GM23338 (cell line): ENCODE data around the gene RABL6. TPM values are rescaled to one million over a fixed set of nuclear protein-coding genes. Genes with fewer than 3 reads are reported as not detected.

ENCODE experiments used
- ATAC-seq: fragments of 200-7000 bp; cut with Tn5 transposase; 3 replicates; pipeline ENCODE4 v1.9.1; 2020
- DNase-seq: peaks from one replicate; pipeline ENCODE4 v3.0.0-alpha.2; 2015; ENCODE audit warnings: low spot score
- H2AFZ ChIP-seq: fragments of 200-600 bp; sonication (generic); 2 replicates; pipeline ENCODE4 v1.8.0; 2016; ENCODE audit warnings: antibody characterized with exemption, mild to moderate bottlenecking, moderate library complexity
- H3F3A ChIP-seq: fragments of 200-600 bp; sonication (generic); replicated peaks from 2 replicates; pipeline ENCODE4 v1.8.0; 2017; ENCODE audit warnings: antibody characterized with exemption, mixed run types, low read depth
- H3K27ac ChIP-seq: fragments of 200-600 bp; sonication (generic); 2 replicates; pipeline ENCODE4 v1.6.1; 2016; ENCODE audit warnings: low read depth
- H3K27me3 ChIP-seq: fragments of 200-600 bp; sonication (generic); 2 replicates; pipeline ENCODE4 v1.8.0; 2016; ENCODE audit warnings: mild to moderate bottlenecking, mixed run types, moderate library complexity; ENCODE audit not compliant: insufficient read depth
- H3K36me3 ChIP-seq: fragments of 200-600 bp; sonication (generic); 2 replicates; pipeline ENCODE4 v1.8.0; 2016; ENCODE audit warnings: mild to moderate bottlenecking; ENCODE audit not compliant: insufficient read depth
- H3K4me1 ChIP-seq: fragments of 200-600 bp; sonication (generic); 2 replicates; pipeline ENCODE4 v1.8.0; 2016; ENCODE audit warnings: mild to moderate bottlenecking, moderate library complexity; ENCODE audit not compliant: insufficient read depth
- H3K4me2 ChIP-seq: fragments of 200-600 bp; sonication (generic); 2 replicates; pipeline ENCODE4 v1.7.1; 2017; ENCODE audit warnings: mixed run types
- H3K4me3 ChIP-seq: fragments of 200-600 bp; sonication (generic); 2 replicates; pipeline ENCODE4 v1.6.1; 2016; ENCODE audit warnings: mixed run types
- H3K79me2 ChIP-seq: fragments of 200-600 bp; sonication (generic); replicated peaks from 2 replicates; pipeline ENCODE4 v1.8.0; 2017; ENCODE audit warnings: mild to moderate bottlenecking; ENCODE audit not compliant: insufficient read depth
- H3K9me2 ChIP-seq: fragments of 200-600 bp; sonication (generic); 2 replicates; pipeline ENCODE4 v1.8.0; 2017; ENCODE audit not compliant: insufficient read depth
- H4K20me1 ChIP-seq: fragments of 200-600 bp; sonication (generic); replicated peaks from 2 replicates; pipeline ENCODE4 v1.8.0; 2017; ENCODE audit warnings: mild to moderate bottlenecking; ENCODE audit not compliant: insufficient read depth
- H3K27ac Mint-ChIP-seq: 2 replicates; pipeline ENCODE4 v1.8.0; 2020; ENCODE audit warnings: inconsistent platforms, mild to moderate bottlenecking, moderate library complexity, mixed read lengths
- H3K27me3 Mint-ChIP-seq: 3 replicates; pipeline ENCODE4 v1.8.0; 2022; ENCODE audit warnings: low read depth, mild to moderate bottlenecking, moderate library complexity, mixed read lengths, inconsistent platforms; ENCODE audit not compliant: insufficient read depth, poor library complexity
- H3K36me3 Mint-ChIP-seq: 3 replicates; pipeline ENCODE4 v1.8.0; 2021; ENCODE audit warnings: low read depth, mild to moderate bottlenecking, inconsistent platforms, moderate library complexity, mixed read lengths
- H3K4me1 Mint-ChIP-seq: 3 replicates; pipeline ENCODE4 v1.8.0; 2020; ENCODE audit warnings: mild to moderate bottlenecking, inconsistent platforms, mixed read lengths
- H3K4me3 Mint-ChIP-seq: 3 replicates; pipeline ENCODE4 v1.8.0; 2021; ENCODE audit warnings: moderate library complexity, mild to moderate bottlenecking, inconsistent platforms, mixed read lengths
- H3K9me3 Mint-ChIP-seq: 3 replicates; pipeline ENCODE4 v1.8.0; 2020; ENCODE audit warnings: moderate library complexity, mild to moderate bottlenecking, inconsistent platforms, mixed read lengths
- CREB1 ChIP-seq: fragments of 250-450 bp; sonication (Bioruptor Pico); IDR thresholded peaks from 2 replicates; pipeline ENCODE4 v1.5.0; 2020; ENCODE audit warnings: low read depth, mild to moderate bottlenecking, moderate library complexity
- EZH2 ChIP-seq: fragments of 200-600 bp; sonication (generic); IDR thresholded peaks from one replicate; pipeline ENCODE4 v1.8.0; 2017; ENCODE audit warnings: antibody characterized with exemption, mild to moderate bottlenecking, low read depth; ENCODE audit not compliant: unreplicated experiment
- EZH2phosphoT487 ChIP-seq: fragments of 200-600 bp; sonication (generic); IDR thresholded peaks from one replicate; pipeline ENCODE4 v1.8.1; 2018; ENCODE audit warnings: antibody characterized with exemption; ENCODE audit not compliant: unreplicated experiment
- JUNB ChIP-seq: IDR thresholded peaks from one replicate; pipeline ENCODE4 v1.6.1; 2016; ENCODE audit warnings: antibody characterized with exemption; ENCODE audit not compliant: unreplicated experiment
- NANOG ChIP-seq: IDR thresholded peaks from 2 replicates; pipeline ENCODE4 v1.6.1; 2016; ENCODE audit warnings: antibody characterized with exemption, borderline replicate concordance
- POLR2AphosphoS5 ChIP-seq: IDR thresholded peaks from 2 replicates; pipeline ENCODE4 v1.6.1; 2016; ENCODE audit warnings: antibody characterized with exemption, low read depth
- STAT1 ChIP-seq: IDR thresholded peaks from one replicate; pipeline ENCODE4 v1.6.1; 2016; ENCODE audit warnings: antibody characterized with exemption; ENCODE audit not compliant: unreplicated experiment
- ZNF114 ChIP-seq: fragments of 250-450 bp; sonication (Bioruptor Pico); IDR thresholded peaks from 2 replicates; pipeline ENCODE4 v1.5.0; 2020; ENCODE audit warnings: mild to moderate bottlenecking, moderate library complexity
- ZNF462 ChIP-seq: fragments of 250-450 bp; sonication (Bioruptor Pico); IDR thresholded peaks from 2 replicates; pipeline ENCODE4 v1.5.0; 2020; ENCODE audit warnings: mild to moderate bottlenecking, moderate library complexity
- polyA plus RNA-seq: library from polyadenylated mRNA; unstranded; fragments of >200 nt; fragmentation: Nextera tagmentation; extraction: Ambion mirVana; gene quantifications from 2 replicates; pipeline ENCODE4 v1.2.1, GENCODE V29; 2016
- total RNA-seq: library from RNA; depleted of rRNA; stranded (reverse); fragments of >200 nt; shearing (Covaris generic); gene quantifications from 2 replicates; pipeline ENCODE4 v1.2.3, GENCODE V29; 2014
- TF ChIP-seq, protein P1 (sequence below): IDR thresholded peaks from 2 replicates; pipeline ENCODE4 v1.6.1; 2016; ENCODE audit warnings: antibody characterized with exemption
- TF ChIP-seq, protein P2 (sequence below), 2 experiments: fragments of 200-600 bp in 1 of 2; sonication (generic) in 1 of 2; conservative IDR thresholded peaks; 2 replicates each; pipeline versions ENCODE4 v1.5.1 to v1.6.1; 2016 to 2017; ENCODE audit warnings: antibody characterized with exemption in 2 of 2, low read depth in 2 of 2, mild to moderate bottlenecking in 2 of 2, moderate library complexity in 1 of 2
- TF ChIP-seq, protein P3 (sequence below): IDR thresholded peaks from one replicate; pipeline ENCODE4 v1.6.1; 2018; ENCODE audit warnings: antibody characterized with exemption; ENCODE audit not compliant: unreplicated experiment

The RABL6 gene
- total and polyA plus RNA-seq, 2 experiments from 2014 or later = 59.1 to 127 TPM

GRCh38 chr9:136815422-136815782 lies 7.7 kb downstream of the RABL6 start:
- Mint-ChIP-seq H3K4me3 (no peak overlapping the region), H3K9me3 (no peaks in the 10 kb centered on the region), H3K4me1 (peaks cover 4% of the 10 kb centered on the region; the same call in 1 of the 3 replicates), H3K36me3 (peaks cover 66% of the 10 kb centered on the region), H3K27ac (no peak overlapping the region), H3K27me3 (peaks cover 3% of the 10 kb centered on the region)
- Histone ChIP-seq H3K27ac (no peak overlapping the region), H3K4me3 (no peak overlapping the region), H4K20me1 (peaks cover 46% of the 10 kb centered on the region), H3F3A (peaks cover 4% of the 10 kb centered on the region; the same call in 1 of the 2 replicates), H2AFZ (no peak overlapping the region), H3K36me3 (peaks cover 8% of the 10 kb centered on the region; the same call in 1 of the 2 replicates), H3K4me1 (no peaks in the 10 kb centered on the region), H3K79me2 (peaks cover 76% of the 10 kb centered on the region), H3K9me2 (no peaks in the 10 kb centered on the region), H3K4me2 (no peak overlapping the region), H3K27me3 (no peaks in the 10 kb centered on the region)
- no peak for DNase-seq
- ATAC-seq = no peak
- no peak for TF ChIP-seq CREB1 (CRISPR knock-in tag)
- TF ChIP-seq POLR2AphosphoS5 = no peak
- TF ChIP-seq, protein P1, sequence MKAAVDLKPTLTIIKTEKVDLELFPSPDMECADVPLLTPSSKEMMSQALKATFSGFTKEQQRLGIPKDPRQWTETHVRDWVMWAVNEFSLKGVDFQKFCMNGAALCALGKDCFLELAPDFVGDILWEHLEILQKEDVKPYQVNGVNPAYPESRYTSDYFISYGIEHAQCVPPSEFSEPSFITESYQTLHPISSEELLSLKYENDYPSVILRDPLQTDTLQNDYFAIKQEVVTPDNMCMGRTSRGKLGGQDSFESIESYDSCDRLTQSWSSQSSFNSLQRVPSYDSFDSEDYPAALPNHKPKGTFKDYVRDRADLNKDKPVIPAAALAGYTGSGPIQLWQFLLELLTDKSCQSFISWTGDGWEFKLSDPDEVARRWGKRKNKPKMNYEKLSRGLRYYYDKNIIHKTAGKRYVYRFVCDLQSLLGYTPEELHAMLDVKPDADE = no peak
- TF ChIP-seq ZNF462 (CRISPR knock-in tag) = no peak
- TF ChIP-seq JUNB = no peak
- TF ChIP-seq, protein P2, sequence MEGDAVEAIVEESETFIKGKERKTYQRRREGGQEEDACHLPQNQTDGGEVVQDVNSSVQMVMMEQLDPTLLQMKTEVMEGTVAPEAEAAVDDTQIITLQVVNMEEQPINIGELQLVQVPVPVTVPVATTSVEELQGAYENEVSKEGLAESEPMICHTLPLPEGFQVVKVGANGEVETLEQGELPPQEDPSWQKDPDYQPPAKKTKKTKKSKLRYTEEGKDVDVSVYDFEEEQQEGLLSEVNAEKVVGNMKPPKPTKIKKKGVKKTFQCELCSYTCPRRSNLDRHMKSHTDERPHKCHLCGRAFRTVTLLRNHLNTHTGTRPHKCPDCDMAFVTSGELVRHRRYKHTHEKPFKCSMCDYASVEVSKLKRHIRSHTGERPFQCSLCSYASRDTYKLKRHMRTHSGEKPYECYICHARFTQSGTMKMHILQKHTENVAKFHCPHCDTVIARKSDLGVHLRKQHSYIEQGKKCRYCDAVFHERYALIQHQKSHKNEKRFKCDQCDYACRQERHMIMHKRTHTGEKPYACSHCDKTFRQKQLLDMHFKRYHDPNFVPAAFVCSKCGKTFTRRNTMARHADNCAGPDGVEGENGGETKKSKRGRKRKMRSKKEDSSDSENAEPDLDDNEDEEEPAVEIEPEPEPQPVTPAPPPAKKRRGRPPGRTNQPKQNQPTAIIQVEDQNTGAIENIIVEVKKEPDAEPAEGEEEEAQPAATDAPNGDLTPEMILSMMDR (conservative IDR thresholded peaks at IDR 0.05; ENCODE audit: low read depth in 2 of 2) = no peak
- no peak for TF ChIP-seq EZH2phosphoT487
- no peak for TF ChIP-seq NANOG
- TF ChIP-seq, protein P3, sequence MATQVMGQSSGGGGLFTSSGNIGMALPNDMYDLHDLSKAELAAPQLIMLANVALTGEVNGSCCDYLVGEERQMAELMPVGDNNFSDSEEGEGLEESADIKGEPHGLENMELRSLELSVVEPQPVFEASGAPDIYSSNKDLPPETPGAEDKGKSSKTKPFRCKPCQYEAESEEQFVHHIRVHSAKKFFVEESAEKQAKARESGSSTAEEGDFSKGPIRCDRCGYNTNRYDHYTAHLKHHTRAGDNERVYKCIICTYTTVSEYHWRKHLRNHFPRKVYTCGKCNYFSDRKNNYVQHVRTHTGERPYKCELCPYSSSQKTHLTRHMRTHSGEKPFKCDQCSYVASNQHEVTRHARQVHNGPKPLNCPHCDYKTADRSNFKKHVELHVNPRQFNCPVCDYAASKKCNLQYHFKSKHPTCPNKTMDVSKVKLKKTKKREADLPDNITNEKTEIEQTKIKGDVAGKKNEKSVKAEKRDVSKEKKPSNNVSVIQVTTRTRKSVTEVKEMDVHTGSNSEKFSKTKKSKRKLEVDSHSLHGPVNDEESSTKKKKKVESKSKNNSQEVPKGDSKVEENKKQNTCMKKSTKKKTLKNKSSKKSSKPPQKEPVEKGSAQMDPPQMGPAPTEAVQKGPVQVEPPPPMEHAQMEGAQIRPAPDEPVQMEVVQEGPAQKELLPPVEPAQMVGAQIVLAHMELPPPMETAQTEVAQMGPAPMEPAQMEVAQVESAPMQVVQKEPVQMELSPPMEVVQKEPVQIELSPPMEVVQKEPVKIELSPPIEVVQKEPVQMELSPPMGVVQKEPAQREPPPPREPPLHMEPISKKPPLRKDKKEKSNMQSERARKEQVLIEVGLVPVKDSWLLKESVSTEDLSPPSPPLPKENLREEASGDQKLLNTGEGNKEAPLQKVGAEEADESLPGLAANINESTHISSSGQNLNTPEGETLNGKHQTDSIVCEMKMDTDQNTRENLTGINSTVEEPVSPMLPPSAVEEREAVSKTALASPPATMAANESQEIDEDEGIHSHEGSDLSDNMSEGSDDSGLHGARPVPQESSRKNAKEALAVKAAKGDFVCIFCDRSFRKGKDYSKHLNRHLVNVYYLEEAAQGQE = no peak
- no peak for TF ChIP-seq EZH2
- no peak for TF ChIP-seq STAT1
- TF ChIP-seq ZNF114 = no peak
